GM21390 (cell line): ENCODE measurements around the gene SNX2.
"Not testable (repeated sequence)": the region's sequence is repeated elsewhere in the genome, so short reads cannot be mapped to it uniquely, and the experiment has no call there.

Source experiments
- ATAC-seq: cut with Tn5 transposase; IDR thresholded peaks from one replicate; pipeline ENCODE4 v1.9.1; 2021; ENCODE audit not compliant: unreplicated experiment

SNX2 gene

GRCh38 chr5:122842016-122842580 lies 67.2 kb downstream of the SNX2 start:
- ATAC-seq, result no peak

GRCh38 chr5:122844136-122844909 lies 69.4 kb downstream of the SNX2 start:
- ATAC-seq, result peak; percentile 2

GRCh38 chr5:122844910-122845228 lies 70.0 kb downstream of the SNX2 start:
- peak; percentile 58 for ATAC-seq

- ATAC-seq, result peak; percentile 83
Observed at GRCh38 chr5:122845229-122846050, 70.6 kb downstream of the SNX2 start, which contains the start of gene SNX24. Gene SNX24, plus strand, starts transcription at chr5:122845613. Its CDS starts 21 bp downstream, at chr5:122845634.

GRCh38 chr5:122846051-122846550 lies 71.2 kb downstream of the SNX2 start:
- no peak for ATAC-seq

GRCh38 chr5:122847687-122848081 lies 72.8 kb downstream of the SNX2 start:
- ATAC-seq, result no peak

- no peak for ATAC-seq
Observed at GRCh38 chr5:122849771-122850170, 74.9 kb downstream of the SNX2 start.

GRCh38 chr5:122857538-122857937 lies 82.7 kb downstream of the SNX2 start:
- ATAC-seq, result not testable (repeated sequence)

GRCh38 chr5:122858451-122858850 lies 83.6 kb downstream of the SNX2 start:
- no peak for ATAC-seq

- no peak for ATAC-seq
Observed at GRCh38 chr5:122863240-122863639, 88.4 kb downstream of the SNX2 start.

GRCh38 chr5:122863721-122864120 lies 88.8 kb downstream of the SNX2 start:
- no peak for ATAC-seq

GRCh38 chr5:122864400-122864799 lies 89.5 kb downstream of the SNX2 start:
- no peak for ATAC-seq

GRCh38 chr5:122864842-122865241 lies 90.0 kb downstream of the SNX2 start:
- ATAC-seq, result no peak

GRCh38 chr5:122870219-122870856 lies 95.5 kb downstream of the SNX2 start:
- ATAC-seq, result no peak

- no peak for ATAC-seq
Observed at GRCh38 chr5:122871661-122872060, 96.8 kb downstream of the SNX2 start.

- no peak for ATAC-seq
Observed at GRCh38 chr5:122874179-122874875, 99.4 kb downstream of the SNX2 start.

- ATAC-seq, result peak; percentile 65
Observed at GRCh38 chr5:122877518-122877917, 102.6 kb downstream of the SNX2 start.

- ATAC-seq, result no peak
Observed at GRCh38 chr5:122879076-122879475, 104.2 kb downstream of the SNX2 start.
